AG09309 (cell line): ENCODE results near the gene SORCS1.

Source experiments
- DNase-seq: peaks from one replicate; pipeline ENCODE4 v3.0.0-alpha.2; 2010; ENCODE audit warnings: low read depth
- H3K4me3 ChIP-seq: 2 replicates; pipeline ENCODE4 v1.5.1; 2011; ENCODE audit warnings: mild to moderate bottlenecking, low read depth, low read length, moderate library complexity; ENCODE audit not compliant: control insufficient read depth
- CTCF ChIP-seq: IDR thresholded peaks from 2 replicates; pipeline ENCODE4 v1.5.1; 2011; ENCODE audit warnings: mild to moderate bottlenecking, low read depth, low read length, inconsistent platforms; ENCODE audit not compliant: insufficient read depth, control insufficient read depth; ENCODE audit errors: missing control alignments

The SORCS1 gene

GRCh38 chr10:106857728-106858127 lies 306.8 kb downstream of the SORCS1 start:
- DNase-seq: no peak
- no peak overlapping the region for H3K4me3 ChIP-seq
- TF ChIP-seq CTCF: no peak

GRCh38 chr10:106857213-106857612 lies 307.3 kb downstream of the SORCS1 start:
- TF ChIP-seq CTCF: no peak
- H3K4me3 ChIP-seq: no peak overlapping the region
- no peak for DNase-seq

GRCh38 chr10:106836933-106837663 lies 327.4 kb downstream of the SORCS1 start:
- no peak for DNase-seq
- TF ChIP-seq CTCF: no peak
- no peak overlapping the region for H3K4me3 ChIP-seq

GRCh38 chr10:106832846-106833245 lies 331.7 kb downstream of the SORCS1 start:
- no peak for TF ChIP-seq CTCF
- no peak for DNase-seq
- H3K4me3 ChIP-seq: no peak overlapping the region

GRCh38 chr10:106830471-106830870 lies 334.0 kb downstream of the SORCS1 start:
- TF ChIP-seq CTCF: no peak
- no peak overlapping the region for H3K4me3 ChIP-seq
- no peak for DNase-seq

- TF ChIP-seq CTCF: no peak
- no peak for DNase-seq
Observed at GRCh38 chr10:106830006-106830405, 334.5 kb downstream of the SORCS1 start.

More at GRCh38 chr10:106830006-106830405, 334.5 kb downstream of the SORCS1 start:
- no peak overlapping the region for H3K4me3 ChIP-seq
